Epithelial cell of proximal tubule (primary cell): ENCODE measurements around the gene MED25. TPM values are rescaled to one million over a fixed set of nuclear protein-coding genes. Genes with fewer than 3 reads are reported as not detected.

ENCODE experiments used
- DNase-seq: peaks from one replicate; pipeline ENCODE4 v3.0.0-alpha.2; 2011; ENCODE audit warnings: low read depth
- H3K4me3 ChIP-seq: 2 replicates; pipeline ENCODE4 v1.5.1; 2011; ENCODE audit warnings: low read depth, mild to moderate bottlenecking, low read length
- CTCF ChIP-seq: conservative IDR thresholded peaks from 2 replicates; pipeline ENCODE4 v1.5.1; 2012; ENCODE audit warnings: low read depth, mild to moderate bottlenecking, low read length
- total RNA-seq: library from RNA; depleted of rRNA; stranded (reverse); fragments of >200 nt; gene quantifications from 2 replicates; pipeline ENCODE4 v1.2.3, GENCODE V29; 2015

MED25 gene
- total RNA-seq, 1 donor from 2014 or later, result 34.8 TPM

- TF ChIP-seq CTCF, result no peak
- H3K4me3 ChIP-seq, result no peak overlapping the region
- no peak for DNase-seq
Observed at GRCh38 chr19:49873129-49873521, 55.0 kb downstream of the MED25 start.

GRCh38 chr19:49873834-49874233 lies 55.7 kb downstream of the MED25 start:
- TF ChIP-seq CTCF, result no peak
- DNase-seq, result no peak
- H3K4me3 ChIP-seq, result no peak overlapping the region

- no peak overlapping the region for H3K4me3 ChIP-seq
- no peak for DNase-seq
- TF ChIP-seq CTCF, result no peak
Observed at GRCh38 chr19:49874503-49875157, 56.5 kb downstream of the MED25 start.

- TF ChIP-seq CTCF, result no peak
- H3K4me3 ChIP-seq, result peak overlapping the region; percentile 61
- DNase-seq, result no peak
Observed at GRCh38 chr19:49875177-49875576, 57.1 kb downstream of the MED25 start.

GRCh38 chr19:49875857-49876421 lies 57.9 kb downstream of the MED25 start:
- H3K4me3 ChIP-seq, result peak overlapping the region; percentile 61
- no peak for TF ChIP-seq CTCF
- no peak for DNase-seq

GRCh38 chr19:49876422-49877019 lies 58.4 kb downstream of the MED25 start:
- H3K4me3 ChIP-seq, result peak overlapping the region; percentile 61
- peak; percentile 93 for DNase-seq
- no peak for TF ChIP-seq CTCF
